HEK293T (cell line): ENCODE data around the gene DENND2A.

Experiments
- CTCF ChIA-PET: fragments of 350-600 bp; formaldehyde crosslinking; extraction: SDS; loops from one replicate; lab custom pipeline; 2021; ENCODE audit warnings: antibody characterized with exemption, inconsistent platforms; lab: Yijun Ruan, JAX
- POLR2A ChIA-PET: fragments of 350-600 bp; formaldehyde crosslinking; extraction: SDS; loops from one replicate; lab custom pipeline; 2020; ENCODE audit warnings: antibody characterized with exemption, inconsistent platforms; lab: Yijun Ruan, JAX
- DNase-seq: peaks from one replicate; pipeline ENCODE4 v3.0.0; 2012; ENCODE audit warnings: mixed read lengths; ENCODE audit errors: extremely low spot score
- ARNT ChIP-seq: fragments of 450-650 bp; IDR thresholded peaks from 2 replicates; pipeline ENCODE4 v1.6.1; 2017; ENCODE audit warnings: mild to moderate bottlenecking
- BHLHE40 ChIP-seq: fragments of 450-650 bp; IDR thresholded peaks from 2 replicates; pipeline ENCODE4 v1.6.1; 2016; ENCODE audit warnings: mild to moderate bottlenecking, moderate library complexity, borderline replicate concordance
- CTBP1 ChIP-seq: fragments of 450-650 bp; IDR thresholded peaks from 2 replicates; pipeline ENCODE4 v1.6.1; 2016; ENCODE audit warnings: borderline replicate concordance
- ELF4 ChIP-seq: fragments of 450-650 bp; IDR thresholded peaks from 2 replicates; pipeline ENCODE4 v1.6.1; 2017; ENCODE audit warnings: antibody characterized with exemption
- FOXA1 ChIP-seq: fragments of 450-650 bp; IDR thresholded peaks from 2 replicates; pipeline ENCODE4 v1.6.1; 2016; ENCODE audit warnings: mild to moderate bottlenecking
- FOXK2 ChIP-seq: fragments of 450-650 bp; IDR thresholded peaks from 2 replicates; pipeline ENCODE4 v1.6.1; 2016; ENCODE audit warnings: mild to moderate bottlenecking
- FOXM1 ChIP-seq: fragments of 450-650 bp; IDR thresholded peaks from 2 replicates; pipeline ENCODE4 v1.6.1; 2017; ENCODE audit warnings: mild to moderate bottlenecking, borderline replicate concordance
- HDGF ChIP-seq: fragments of 450-650 bp; IDR thresholded peaks from 2 replicates; pipeline ENCODE4 v1.6.1; 2017; ENCODE audit warnings: antibody characterized with exemption, borderline replicate concordance
- L3MBTL2 ChIP-seq: fragments of 450-650 bp; conservative IDR thresholded peaks from 2 replicates; pipeline ENCODE4 v1.6.1; 2016; ENCODE audit warnings: mild to moderate bottlenecking
- LEF1 ChIP-seq: fragments of 450-650 bp; IDR thresholded peaks from 2 replicates; pipeline ENCODE4 v1.6.1; 2017; ENCODE audit warnings: mild to moderate bottlenecking, borderline replicate concordance
- NFRKB ChIP-seq: fragments of 450-650 bp; IDR thresholded peaks from 2 replicates; pipeline ENCODE4 v1.6.1; 2016; ENCODE audit warnings: mild to moderate bottlenecking, moderate library complexity
- SP1 ChIP-seq: fragments of 450-650 bp; IDR thresholded peaks from 2 replicates; pipeline ENCODE4 v1.6.1; 2017
- SUZ12 ChIP-seq: fragments of 450-650 bp; IDR thresholded peaks from 2 replicates; pipeline ENCODE4 v1.6.1; 2016; ENCODE audit warnings: mild to moderate bottlenecking
- TARDBP ChIP-seq: fragments of 450-650 bp; IDR thresholded peaks from 2 replicates; pipeline ENCODE4 v1.6.1; 2016
- ZNF384 ChIP-seq: fragments of 450-650 bp; IDR thresholded peaks from 2 replicates; pipeline ENCODE4 v1.6.1; 2016
- TF ChIP-seq, protein P1 (sequence below): fragments of 450-650 bp; IDR thresholded peaks from 2 replicates; pipeline ENCODE4 v1.6.1; 2016

DENND2A gene

GRCh38 chr7:140597428-140597949, 43.1 kb downstream of the DENND2A start:
- ChIA-PET POLR2A (no interaction called here), CTCF (interaction anchor here (0.9 kb wide), 1 partner anchor 9 kb away, joined by 4 read pairs; no protein-coding TSS in a partner anchor)
- no peak for DNase-seq
- TF ChIP-seq BHLHE40 (no peak), HDGF (no peak), ARNT (no peak), ZNF384 (no peak), CTBP1 (no peak), NFRKB (no peak), SUZ12 (no peak), LEF1 (no peak), ELF4 (no peak), FOXM1 (no peak), FOXA1 (no peak)
- TF ChIP-seq, protein P1, sequence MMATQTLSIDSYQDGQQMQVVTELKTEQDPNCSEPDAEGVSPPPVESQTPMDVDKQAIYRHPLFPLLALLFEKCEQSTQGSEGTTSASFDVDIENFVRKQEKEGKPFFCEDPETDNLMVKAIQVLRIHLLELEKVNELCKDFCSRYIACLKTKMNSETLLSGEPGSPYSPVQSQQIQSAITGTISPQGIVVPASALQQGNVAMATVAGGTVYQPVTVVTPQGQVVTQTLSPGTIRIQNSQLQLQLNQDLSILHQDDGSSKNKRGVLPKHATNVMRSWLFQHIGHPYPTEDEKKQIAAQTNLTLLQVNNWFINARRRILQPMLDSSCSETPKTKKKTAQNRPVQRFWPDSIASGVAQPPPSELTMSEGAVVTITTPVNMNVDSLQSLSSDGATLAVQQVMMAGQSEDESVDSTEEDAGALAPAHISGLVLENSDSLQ: no peak

DNA sequence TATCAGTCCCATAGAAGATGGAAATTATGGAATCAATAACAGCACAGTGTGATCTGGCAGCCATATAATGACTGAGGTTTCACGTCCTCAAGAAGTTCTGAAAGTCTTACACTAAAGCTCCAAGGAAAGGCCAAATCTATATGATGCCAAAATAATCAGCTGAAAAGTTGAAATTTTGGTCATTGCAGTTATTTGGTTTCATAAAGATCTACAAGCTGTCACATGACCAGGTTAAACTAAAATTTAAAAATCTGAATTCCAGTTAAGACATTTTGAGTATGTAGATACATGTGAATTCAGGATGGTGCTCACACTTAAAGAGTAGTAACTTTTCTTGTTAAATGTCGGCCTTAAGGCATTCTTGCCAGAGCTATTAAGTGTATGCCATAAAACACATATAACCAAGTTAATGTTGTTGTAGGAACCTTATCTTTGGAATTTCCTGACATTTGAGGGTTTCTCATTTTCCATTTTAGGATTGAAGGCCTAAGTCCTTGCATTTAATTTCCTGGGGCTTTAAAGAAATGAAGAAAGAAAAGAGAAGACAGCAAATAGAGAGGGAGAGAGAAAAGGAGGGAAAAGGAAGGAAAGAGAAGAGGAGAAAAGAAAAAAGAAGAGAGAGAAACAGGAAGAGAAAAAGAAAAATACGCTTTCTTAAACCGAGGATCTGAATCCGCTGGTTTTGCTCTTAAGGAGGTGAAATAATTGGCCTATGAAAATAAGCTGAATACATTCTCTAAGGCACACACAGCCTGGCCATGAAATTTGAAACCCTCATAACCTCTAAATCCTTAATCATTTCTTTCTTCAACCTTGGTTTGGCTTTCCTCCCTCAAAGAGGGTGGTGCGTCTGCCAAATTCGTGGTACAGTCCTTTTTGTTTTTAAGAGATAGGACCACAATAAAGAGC, 43.8 kb downstream of the DENND2A start:
- ChIA-PET POLR2A (interaction anchor here (1.2 kb wide), 1 partner anchor 17 kb away, joined by 3 read pairs; no protein-coding TSS in a partner anchor), CTCF (interaction anchor here (0.6 to 1.0 kb wide), 4 partner anchors 10 to 957 kb away, joined by 3 to 7 read pairs (median 5); no protein-coding TSS in a partner anchor)
- no peak for DNase-seq
- TF ChIP-seq NFRKB (no peak), ELF4 (no peak), TARDBP (no peak), SUZ12 (no peak), SP1 (no peak), ZNF384 (no peak), HDGF (no peak), L3MBTL2 (no peak), FOXA1 (no peak), ARNT (no peak), FOXK2 (no peak), BHLHE40 (no peak), LEF1 (no peak), CTBP1 (no peak)
- TF ChIP-seq, protein P1: no peak

- TF ChIP-seq FOXA1 (no peak), FOXK2 (no peak), ZNF384 (no peak), LEF1 (no peak), TARDBP (no peak), HDGF (no peak), L3MBTL2 (no peak), NFRKB (no peak), FOXM1 (no peak)
- TF ChIP-seq, protein P1: no peak
- ChIA-PET POLR2A (interaction anchor here (1.2 kb wide), 1 partner anchor 19 kb away, joined by 3 read pairs; no protein-coding TSS in a partner anchor), CTCF (interaction anchor here (0.6 to 0.8 kb wide), 3 partner anchors 22 to 195 kb away, joined by 3 to 4 read pairs (median 3); no protein-coding TSS in a partner anchor)
- no peak for DNase-seq
These were observed 45.0 kb downstream of the DENND2A start for GRCh38 chr7:140595468-140596092.

- POLR2A ChIA-PET: no interaction called here
- CTCF ChIA-PET: interaction anchor here (1.2 kb wide), 1 partner anchor 51 kb away, joined by 3 read pairs; no protein-coding TSS in a partner anchor
- TF ChIP-seq ARNT: no peak
- no peak for TF ChIP-seq ZNF384
- no peak for TF ChIP-seq HDGF
- no peak for TF ChIP-seq BHLHE40
- no peak for TF ChIP-seq ELF4
- TF ChIP-seq FOXA1: no peak
- no peak for TF ChIP-seq SUZ12
- TF ChIP-seq NFRKB: no peak
- no peak for TF ChIP-seq FOXK2
- no peak for TF ChIP-seq CTBP1
- no peak for DNase-seq
These were observed 46.4 kb downstream of the DENND2A start for GRCh38 chr7:140594131-140594691.

DNA sequence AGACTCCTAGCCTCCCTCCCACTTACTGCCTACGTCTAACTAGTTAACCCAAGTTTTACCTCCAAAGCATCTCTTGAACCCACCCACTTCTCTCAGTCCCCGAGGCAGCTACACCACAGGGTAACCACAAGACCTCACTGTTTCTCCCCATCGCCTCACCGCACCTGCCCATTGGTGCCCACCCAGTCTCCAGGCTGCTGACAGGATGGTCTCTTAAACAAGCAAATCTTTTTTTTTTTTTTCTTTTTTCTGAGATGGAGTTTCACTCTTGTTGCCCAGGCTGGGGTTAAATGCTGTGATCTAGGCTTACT, 47.0 kb downstream of the DENND2A start:
- DNase-seq: no peak
- POLR2A ChIA-PET: no interaction called here
- CTCF ChIA-PET: interaction anchor here (1.2 kb wide), 1 partner anchor 52 kb away, joined by 3 read pairs; no protein-coding TSS in a partner anchor
- TF ChIP-seq NFRKB (no peak), L3MBTL2 (no peak), SP1 (no peak), FOXA1 (no peak), ZNF384 (no peak), TARDBP (no peak), ARNT (no peak)
- TF ChIP-seq, protein P1: no peak
